ENCODE data around the gene SRSF5.

Gene SRSF5

DNA sequence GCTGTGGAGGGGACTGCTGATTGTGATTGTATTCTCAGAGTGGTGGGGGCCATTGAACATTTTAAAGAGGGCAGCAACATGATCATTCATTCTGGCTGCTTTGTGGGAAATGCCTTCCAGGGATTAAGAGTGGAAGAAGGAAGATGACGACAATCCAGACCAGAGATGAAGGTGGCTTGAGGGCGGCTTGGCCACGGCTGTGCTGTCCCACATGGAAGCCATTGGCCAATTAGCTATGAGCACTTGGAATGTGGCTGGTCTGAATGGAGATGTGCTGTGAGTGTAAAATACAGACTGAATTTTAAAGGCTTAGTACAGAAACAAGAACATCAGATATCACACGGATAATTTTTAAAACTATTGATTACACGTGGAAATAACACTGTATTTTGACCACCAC, 49.3 kb downstream of the SRSF5 start:
- DNase-seq: no peak
- no peaks in the 10 kb centered on the region for H3K4me1 ChIP-seq
- intact Hi-C loops (cut with DNase I; ENCODE audit: low total_unique reads): no loop called here
- H3K36me3 ChIP-seq: no peaks in the 10 kb centered on the region
- no peak overlapping the region for H3K27ac ChIP-seq
- TF ChIP-seq, protein P1, sequence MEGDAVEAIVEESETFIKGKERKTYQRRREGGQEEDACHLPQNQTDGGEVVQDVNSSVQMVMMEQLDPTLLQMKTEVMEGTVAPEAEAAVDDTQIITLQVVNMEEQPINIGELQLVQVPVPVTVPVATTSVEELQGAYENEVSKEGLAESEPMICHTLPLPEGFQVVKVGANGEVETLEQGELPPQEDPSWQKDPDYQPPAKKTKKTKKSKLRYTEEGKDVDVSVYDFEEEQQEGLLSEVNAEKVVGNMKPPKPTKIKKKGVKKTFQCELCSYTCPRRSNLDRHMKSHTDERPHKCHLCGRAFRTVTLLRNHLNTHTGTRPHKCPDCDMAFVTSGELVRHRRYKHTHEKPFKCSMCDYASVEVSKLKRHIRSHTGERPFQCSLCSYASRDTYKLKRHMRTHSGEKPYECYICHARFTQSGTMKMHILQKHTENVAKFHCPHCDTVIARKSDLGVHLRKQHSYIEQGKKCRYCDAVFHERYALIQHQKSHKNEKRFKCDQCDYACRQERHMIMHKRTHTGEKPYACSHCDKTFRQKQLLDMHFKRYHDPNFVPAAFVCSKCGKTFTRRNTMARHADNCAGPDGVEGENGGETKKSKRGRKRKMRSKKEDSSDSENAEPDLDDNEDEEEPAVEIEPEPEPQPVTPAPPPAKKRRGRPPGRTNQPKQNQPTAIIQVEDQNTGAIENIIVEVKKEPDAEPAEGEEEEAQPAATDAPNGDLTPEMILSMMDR (IDR thresholded peaks at IDR 0.05): no peak
- no peaks in the 10 kb centered on the region for H3K9me3 ChIP-seq
- no peak overlapping the region for H3K4me3 ChIP-seq
- peaks cover 0 to 37% of the 10 kb centered on the region in 2 donors for H3K27me3 ChIP-seq

DNA sequence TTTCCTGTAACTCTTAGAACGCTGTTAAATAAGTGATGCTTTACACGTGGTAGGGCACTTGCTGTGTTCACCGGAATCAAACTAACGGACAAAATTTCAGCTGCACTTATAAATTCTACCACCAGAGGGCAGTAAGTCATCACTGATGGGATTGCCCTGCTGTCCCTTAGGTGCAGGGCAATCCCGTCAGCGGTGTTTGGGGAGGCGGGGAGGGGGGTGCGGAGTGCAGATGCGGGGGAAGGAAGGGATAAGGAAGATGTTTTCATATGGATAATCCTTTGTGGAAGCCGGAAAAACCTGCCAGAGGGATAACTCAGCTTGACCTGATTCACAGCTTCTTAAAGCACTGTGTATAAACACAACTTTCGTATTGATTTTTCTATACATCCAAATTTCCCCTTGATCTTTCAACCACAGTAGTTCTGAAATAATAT, 51.8 kb downstream of the SRSF5 start:
- DNase-seq: no peak
- intact Hi-C loops (cut with DNase I; ENCODE audit: low total_unique reads): loop anchor here (1.0 kb wide), 1 partner anchor 209 kb away; no protein-coding TSS in a partner anchor
- TF ChIP-seq, protein P1 (IDR thresholded peaks at IDR 0.05): peak; percentile 91
- peaks cover 0 to 26% of the 10 kb centered on the region in 2 donors for H3K27me3 ChIP-seq
- H3K4me1 ChIP-seq: no peaks in the 10 kb centered on the region
- no peaks in the 10 kb centered on the region for H3K9me3 ChIP-seq
- H3K36me3 ChIP-seq: no peaks in the 10 kb centered on the region
- no peak overlapping the region for H3K4me3 ChIP-seq
- no peak overlapping the region for H3K27ac ChIP-seq

DNA sequence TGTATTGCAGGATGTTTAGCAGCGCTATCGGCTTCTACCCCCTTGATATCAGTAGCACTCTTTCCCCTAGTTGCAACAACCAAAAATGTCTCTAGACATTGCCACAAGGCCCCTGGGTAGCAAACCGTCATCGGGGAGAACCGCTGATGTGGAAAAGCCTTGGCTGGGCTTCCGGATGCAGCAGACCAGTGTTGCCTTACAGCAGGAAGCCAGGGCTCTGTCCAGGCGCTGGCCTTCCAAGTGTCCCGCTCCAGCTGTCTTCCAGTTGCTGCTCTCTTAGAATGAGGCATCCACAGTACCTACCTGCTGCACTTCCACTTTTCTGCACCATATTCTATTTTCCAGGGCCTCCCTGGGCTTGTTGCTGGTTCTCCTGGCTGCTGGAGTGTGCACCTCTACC, 52.7 kb downstream of the SRSF5 start:
- TF ChIP-seq, protein P1 (IDR thresholded peaks at IDR 0.05): no peak
- Histone ChIP-seq H3K27ac (no peak overlapping the region), H3K36me3 (no peaks in the 10 kb centered on the region), H3K9me3 (no peaks in the 10 kb centered on the region), H3K27me3 (peaks cover 0 to 22% of the 10 kb centered on the region in 2 donors), H3K4me1 (no peaks in the 10 kb centered on the region), H3K4me3 (no peak overlapping the region)
- intact Hi-C loops (cut with DNase I; ENCODE audit: low total_unique reads): no loop called here
- DNase-seq: no peak

DNA sequence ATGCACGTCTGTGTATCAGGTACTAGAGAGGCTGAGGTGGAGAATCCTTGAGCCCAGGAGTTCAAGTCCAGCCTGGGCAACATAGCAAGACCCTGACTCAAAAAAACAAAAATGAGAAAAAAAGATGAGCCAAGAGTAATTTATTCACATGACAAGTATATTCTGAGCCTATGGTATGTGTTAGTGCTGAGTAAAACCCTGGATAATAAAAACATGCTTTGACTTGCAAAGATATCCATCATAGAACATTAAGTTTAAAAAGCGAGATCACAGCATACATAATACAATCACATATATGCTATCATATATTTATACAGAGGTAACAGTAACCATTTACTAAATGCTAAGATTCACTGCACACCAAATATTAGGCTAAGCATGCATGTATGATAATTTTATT, 54.0 kb downstream of the SRSF5 start:
- Histone ChIP-seq H3K4me1 (no peaks in the 10 kb centered on the region), H3K36me3 (no peaks in the 10 kb centered on the region), H3K9me3 (no peaks in the 10 kb centered on the region), H3K4me3 (no peak overlapping the region), H3K27me3 (peaks cover 0 to 18% of the 10 kb centered on the region in 2 donors), H3K27ac (no peak overlapping the region)
- no peak for DNase-seq
- intact Hi-C loops (cut with DNase I; ENCODE audit: low total_unique reads): no loop called here
- TF ChIP-seq, protein P1 (IDR thresholded peaks at IDR 0.05): no peak
